WTC11 (cell line): ENCODE data around the gene SLC17A9. TPM values are rescaled to one million over a fixed set of nuclear protein-coding genes. Genes with fewer than 3 reads are reported as not detected.

Experiments used
- ATAC-seq: fragments of 200-7000 bp; cut with Tn5 transposase; 2 replicates; pipeline ENCODE4 v1.10.0; 2021; ENCODE audit warnings: mild to moderate bottlenecking, moderate library complexity
- CTCF ChIA-PET: fragments of 300-600 bp; sonication (Branson Sonifier 250); formaldehyde crosslinking; loops from one replicate; lab custom pipeline; 2021; ENCODE audit warnings: antibody characterized with exemption; lab: Charles Lee
- POLR2A ChIA-PET: fragments of 350-600 bp; sonication (Branson Sonifier 250); formaldehyde crosslinking; loops from one replicate; lab custom pipeline; 2021; ENCODE audit warnings: antibody characterized with exemption; lab: Charles Lee
- DNase-seq: peaks from one replicate; pipeline ENCODE4 v3.0.0; 2021; ENCODE audit warnings: low spot score
- H3K27ac Mint-ChIP-seq: 2 replicates; pipeline ENCODE4 v1.8.0; 2021; ENCODE audit warnings: mixed read lengths
- H3K27me3 Mint-ChIP-seq: 2 replicates; pipeline ENCODE4 v1.8.0; 2021; ENCODE audit warnings: low read depth, mild to moderate bottlenecking, moderate library complexity, mixed read lengths
- H3K36me3 Mint-ChIP-seq: 2 replicates; pipeline ENCODE4 v1.8.0; 2021; ENCODE audit warnings: mixed read lengths
- H3K4me1 Mint-ChIP-seq: 2 replicates; pipeline ENCODE4 v1.8.0; 2022; ENCODE audit warnings: mixed read lengths
- H3K4me3 Mint-ChIP-seq: 2 replicates; pipeline ENCODE4 v1.8.0; 2021; ENCODE audit warnings: mild to moderate bottlenecking, moderate library complexity, mixed read lengths
- H3K9me3 Mint-ChIP-seq: 2 replicates; pipeline ENCODE4 v1.8.0; 2021; ENCODE audit warnings: mixed read lengths
- ATF1 ChIP-seq: sonication (generic); formaldehyde crosslinking; IDR thresholded peaks from 2 replicates; pipeline ENCODE4 v1.8.1; 2023; ENCODE audit warnings: mild to moderate bottlenecking, moderate library complexity, missing genetic modification reagents
- CREB1 ChIP-seq: sonication (generic); formaldehyde crosslinking; IDR thresholded peaks from 2 replicates; pipeline ENCODE4 v1.8.0; 2023; ENCODE audit warnings: mild to moderate bottlenecking, missing genetic modification reagents
- CREM ChIP-seq: sonication (generic); formaldehyde crosslinking; IDR thresholded peaks from 2 replicates; pipeline ENCODE4 v1.8.1; 2022; ENCODE audit warnings: mild to moderate bottlenecking, missing genetic modification reagents, moderate library complexity
- FOXK1 ChIP-seq: sonication (generic); formaldehyde crosslinking; IDR thresholded peaks from 2 replicates; pipeline ENCODE4 v1.8.0; 2022; ENCODE audit warnings: mild to moderate bottlenecking, moderate library complexity, missing genetic modification reagents
- GABPB1 ChIP-seq: sonication (generic); formaldehyde crosslinking; IDR thresholded peaks from 2 replicates; pipeline ENCODE4 v1.8.1; 2023; ENCODE audit warnings: mild to moderate bottlenecking, missing genetic modification reagents
- GRHL2 ChIP-seq: fragments of 250-450 bp; sonication (Bioruptor Pico); IDR thresholded peaks from 2 replicates; pipeline ENCODE4 v1.8.0; 2022; ENCODE audit warnings: mild to moderate bottlenecking, moderate library complexity; ENCODE audit not compliant: insufficient replicate concordance, severe bottlenecking
- HMGA2 ChIP-seq: fragments of 250-450 bp; sonication (Bioruptor Pico); IDR thresholded peaks from 2 replicates; pipeline ENCODE4 v1.4.0; 2021; ENCODE audit warnings: mild to moderate bottlenecking, moderate library complexity
- JUN ChIP-seq: sonication (generic); formaldehyde crosslinking; IDR thresholded peaks from 2 replicates; pipeline ENCODE4 v1.8.0; 2023; ENCODE audit warnings: mild to moderate bottlenecking, missing genetic modification reagents
- NFE2L1 ChIP-seq: sonication (generic); formaldehyde crosslinking; IDR thresholded peaks from 2 replicates; pipeline ENCODE4 v1.8.1; 2023; ENCODE audit warnings: missing genetic modification reagents
- SMAD4 ChIP-seq: sonication (generic); formaldehyde crosslinking; IDR thresholded peaks from 2 replicates; pipeline ENCODE4 v1.8.0; 2022; ENCODE audit warnings: mild to moderate bottlenecking, missing genetic modification reagents
- ZBTB21 ChIP-seq: sonication (generic); formaldehyde crosslinking; IDR thresholded peaks from 2 replicates; pipeline ENCODE4 v1.8.1; 2023; ENCODE audit warnings: mild to moderate bottlenecking, missing genetic modification reagents, borderline replicate concordance
- ZNF396 ChIP-seq: fragments of 250-450 bp; sonication (Bioruptor Pico); IDR thresholded peaks from 2 replicates; pipeline ENCODE4 v1.8.0; 2021; ENCODE audit warnings: mild to moderate bottlenecking, moderate library complexity, borderline replicate concordance
- total RNA-seq: library from RNA; stranded (reverse); gene quantifications from 3 replicates; pipeline ENCODE4 v1.2.3, GENCODE V29; 2021
- TF ChIP-seq, protein P1 (sequence below): fragments of 250-450 bp; sonication (Bioruptor Pico); IDR thresholded peaks from 2 replicates; pipeline ENCODE4 v1.9.0; 2021; ENCODE audit warnings: mild to moderate bottlenecking
- TF ChIP-seq, protein P2 (sequence below): sonication (generic); formaldehyde crosslinking; IDR thresholded peaks from 2 replicates; pipeline ENCODE4 v1.8.0; 2023; ENCODE audit warnings: missing genetic modification reagents
- TF ChIP-seq, protein P3 (sequence below): fragments of 250-450 bp; sonication (Bioruptor Pico); conservative IDR thresholded peaks from 2 replicates; pipeline ENCODE4 v1.9.0; 2021; ENCODE audit warnings: mild to moderate bottlenecking
- TF ChIP-seq, protein P4 (sequence below): sonication (generic); formaldehyde crosslinking; IDR thresholded peaks from 2 replicates; pipeline ENCODE4 v1.8.0; 2023; ENCODE audit warnings: missing genetic modification reagents, mild to moderate bottlenecking, borderline replicate concordance
- TF ChIP-seq, protein P5 (sequence below): fragments of 200-600 bp; IDR thresholded peaks from 2 replicates; pipeline ENCODE4 v1.8.0; 2022; ENCODE audit warnings: antibody characterized with exemption
- TF ChIP-seq, protein P6 (sequence below): sonication (generic); formaldehyde crosslinking; IDR thresholded peaks from 2 replicates; pipeline ENCODE4 v1.8.0; 2022; ENCODE audit warnings: missing genetic modification reagents

SLC17A9 gene
- total RNA-seq, 1 experiment from 2014 or later = 41.7 TPM

DNA sequence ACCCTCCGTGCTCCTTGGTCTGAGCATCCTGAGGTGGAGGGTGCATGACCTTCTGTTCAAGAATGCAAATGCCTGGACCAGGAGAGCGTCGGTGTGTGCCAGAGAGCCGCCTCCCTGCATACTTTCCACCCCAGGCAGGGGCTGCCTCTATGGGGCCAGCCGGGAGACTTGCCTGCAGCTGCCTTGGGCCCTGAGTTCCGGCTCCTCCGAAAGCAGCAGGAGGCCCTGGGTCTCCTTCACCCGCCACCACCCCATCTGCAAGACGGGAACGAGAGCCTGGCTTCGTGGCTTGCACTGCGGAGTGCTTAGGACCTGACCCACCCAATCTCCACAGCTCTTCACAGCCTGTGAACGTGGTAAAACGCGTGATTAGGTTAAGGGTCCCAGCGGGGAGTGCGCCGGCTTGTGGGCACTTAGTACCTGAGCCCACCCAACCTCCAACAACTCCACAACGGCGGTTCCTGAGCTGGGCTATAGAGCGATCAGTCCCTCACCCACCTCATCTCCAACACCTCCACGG is 37.9 kb downstream of the SLC17A9 start:
- no peak overlapping the region for H3K27ac Mint-ChIP-seq
- no peaks in the 10 kb centered on the region for H3K9me3 Mint-ChIP-seq
- no peaks in the 10 kb centered on the region for H3K36me3 Mint-ChIP-seq
- ChIA-PET POLR2A (no interaction called here), CTCF (interaction anchor here (0.6 to 1.9 kb wide), 3 partner anchors 9 to 11 kb away, joined by 3 to 7 read pairs (median 3); no protein-coding TSS in a partner anchor)
- H3K4me1 Mint-ChIP-seq = peaks cover 7% of the 10 kb centered on the region
- DNase-seq (no peak), ATAC-seq (no peak)
- no peak for TF ChIP-seq GRHL2 (CRISPR knock-in tag)
- TF ChIP-seq, protein P1, sequence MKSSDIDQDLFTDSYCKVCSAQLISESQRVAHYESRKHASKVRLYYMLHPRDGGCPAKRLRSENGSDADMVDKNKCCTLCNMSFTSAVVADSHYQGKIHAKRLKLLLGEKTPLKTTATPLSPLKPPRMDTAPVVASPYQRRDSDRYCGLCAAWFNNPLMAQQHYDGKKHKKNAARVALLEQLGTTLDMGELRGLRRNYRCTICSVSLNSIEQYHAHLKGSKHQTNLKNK (CRISPR knock-in tag) = no peak
- TF ChIP-seq CREM (CRISPR knock-in tag) = no peak
- no peaks in the 10 kb centered on the region; the same call in 1 of the 2 replicates for H3K27me3 Mint-ChIP-seq
- no peak overlapping the region for H3K4me3 Mint-ChIP-seq

DNA sequence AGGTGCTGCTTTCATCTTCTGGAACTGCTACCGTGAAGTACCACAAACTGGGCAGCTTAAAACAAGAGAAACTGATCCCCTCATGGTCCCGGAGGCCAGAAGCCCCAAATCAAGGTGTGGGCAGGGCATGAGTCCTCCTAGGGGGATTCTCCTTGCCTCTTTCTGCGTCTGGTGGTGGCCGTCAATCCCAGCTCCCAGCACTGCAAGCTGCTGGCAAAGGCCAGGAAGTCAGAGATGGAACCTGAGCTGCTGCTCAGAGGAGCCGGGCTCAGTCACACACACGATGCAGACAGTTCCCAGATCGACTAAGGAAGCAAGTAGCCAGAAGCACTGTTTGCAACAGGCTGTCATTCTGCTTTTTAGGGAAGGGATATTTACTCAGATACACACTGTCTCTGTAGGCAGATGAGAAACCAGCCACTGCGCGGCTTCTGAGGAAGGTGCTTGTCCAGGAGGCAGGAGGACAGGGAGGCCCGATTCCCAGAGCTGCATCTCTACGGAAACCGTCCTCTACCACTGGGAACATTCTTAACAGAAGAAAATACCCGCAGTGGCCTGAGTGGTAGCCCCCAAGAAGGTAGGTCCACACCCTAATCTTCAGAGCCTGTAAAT is 38.8 kb downstream of the SLC17A9 start:
- ATAC-seq = no peak
- TF ChIP-seq, protein P2, sequence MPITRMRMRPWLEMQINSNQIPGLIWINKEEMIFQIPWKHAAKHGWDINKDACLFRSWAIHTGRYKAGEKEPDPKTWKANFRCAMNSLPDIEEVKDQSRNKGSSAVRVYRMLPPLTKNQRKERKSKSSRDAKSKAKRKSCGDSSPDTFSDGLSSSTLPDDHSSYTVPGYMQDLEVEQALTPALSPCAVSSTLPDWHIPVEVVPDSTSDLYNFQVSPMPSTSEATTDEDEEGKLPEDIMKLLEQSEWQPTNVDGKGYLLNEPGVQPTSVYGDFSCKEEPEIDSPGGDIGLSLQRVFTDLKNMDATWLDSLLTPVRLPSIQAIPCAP (CRISPR knock-in tag) = no peak
- TF ChIP-seq CREB1 (CRISPR knock-in tag) (no peak), ZBTB21 (CRISPR knock-in tag) (no peak), SMAD4 (CRISPR knock-in tag) (no peak), HMGA2 (CRISPR knock-in tag) (no peak), GABPB1 (CRISPR knock-in tag) (no peak)
- TF ChIP-seq, protein P3, sequence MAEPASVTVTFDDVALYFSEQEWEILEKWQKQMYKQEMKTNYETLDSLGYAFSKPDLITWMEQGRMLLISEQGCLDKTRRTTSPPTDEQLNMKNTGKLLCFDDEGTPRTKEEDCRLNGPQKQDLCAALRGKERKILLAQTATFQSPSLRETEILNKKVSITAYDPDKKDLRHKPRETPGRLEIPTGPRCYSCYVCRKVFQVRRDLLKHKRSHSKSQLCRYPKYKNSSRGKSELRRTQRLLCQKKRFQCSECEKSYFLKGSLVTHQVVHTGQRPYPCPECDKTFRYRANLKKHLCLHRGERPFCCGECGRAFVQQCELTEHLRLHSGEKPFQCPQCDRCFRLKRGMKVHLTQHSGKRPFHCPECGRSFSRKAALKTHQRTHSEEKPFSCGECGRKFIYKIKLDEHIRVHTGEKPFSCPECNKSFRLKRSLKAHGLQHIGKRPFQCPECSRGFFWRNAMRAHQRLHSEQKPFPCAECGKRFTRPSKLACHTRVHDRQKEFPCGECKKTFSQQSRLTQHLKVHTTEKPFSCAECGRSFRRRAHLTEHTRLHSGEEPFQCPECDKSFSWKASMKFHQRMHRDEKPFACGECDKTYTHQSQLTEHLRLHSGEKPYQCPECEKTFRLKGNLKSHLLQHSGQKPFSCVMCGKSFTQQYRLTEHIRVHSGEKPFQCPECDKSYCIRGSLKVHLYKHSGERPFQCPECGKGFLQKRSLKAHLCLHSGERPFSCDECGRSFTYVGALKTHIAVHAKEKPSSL (CRISPR knock-in tag) = no peak
- DNase-seq = no peak
- ChIA-PET CTCF (interaction anchor here (1.3 to 1.9 kb wide), 2 partner anchors 10 to 12 kb away, joined by 3 to 7 read pairs; no protein-coding TSS in a partner anchor), POLR2A (no interaction called here)
- no peaks in the 10 kb centered on the region; the same call in 1 of the 2 replicates for H3K27me3 Mint-ChIP-seq
- H3K27ac Mint-ChIP-seq = no peak overlapping the region
- H3K4me3 Mint-ChIP-seq = no peak overlapping the region
- peaks cover 7% of the 10 kb centered on the region for H3K4me1 Mint-ChIP-seq
- no peaks in the 10 kb centered on the region for H3K36me3 Mint-ChIP-seq
- H3K9me3 Mint-ChIP-seq = no peaks in the 10 kb centered on the region

DNA sequence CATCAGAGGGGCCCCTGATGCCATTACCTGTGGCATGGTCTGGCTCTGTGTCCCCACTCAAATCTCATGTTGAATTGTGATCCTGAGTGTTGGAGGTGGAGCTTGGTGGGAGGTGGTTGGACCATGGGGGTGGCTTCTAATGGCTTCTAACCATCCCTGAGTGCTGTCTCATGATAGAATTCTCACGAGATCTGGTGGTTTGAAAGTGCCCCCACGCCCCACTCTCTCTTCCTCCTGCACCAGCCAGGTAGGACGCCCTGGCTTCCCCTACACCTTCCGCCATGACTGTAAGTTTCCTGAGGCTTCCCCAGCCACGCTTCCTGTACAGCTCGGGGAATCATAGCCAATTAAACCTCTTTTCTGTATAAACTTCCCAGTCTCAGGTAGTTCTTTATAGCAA is 39.4 kb downstream of the SLC17A9 start:
- ATAC-seq (no peak), DNase-seq (no peak)
- no peaks in the 10 kb centered on the region for H3K9me3 Mint-ChIP-seq
- H3K4me3 Mint-ChIP-seq = no peak overlapping the region
- TF ChIP-seq NFE2L1 (CRISPR knock-in tag) (no peak), JUN (CRISPR knock-in tag) (no peak), ATF1 (CRISPR knock-in tag) (no peak), FOXK1 (CRISPR knock-in tag) (no peak), ZNF396 (no peak)
- TF ChIP-seq, protein P4, sequence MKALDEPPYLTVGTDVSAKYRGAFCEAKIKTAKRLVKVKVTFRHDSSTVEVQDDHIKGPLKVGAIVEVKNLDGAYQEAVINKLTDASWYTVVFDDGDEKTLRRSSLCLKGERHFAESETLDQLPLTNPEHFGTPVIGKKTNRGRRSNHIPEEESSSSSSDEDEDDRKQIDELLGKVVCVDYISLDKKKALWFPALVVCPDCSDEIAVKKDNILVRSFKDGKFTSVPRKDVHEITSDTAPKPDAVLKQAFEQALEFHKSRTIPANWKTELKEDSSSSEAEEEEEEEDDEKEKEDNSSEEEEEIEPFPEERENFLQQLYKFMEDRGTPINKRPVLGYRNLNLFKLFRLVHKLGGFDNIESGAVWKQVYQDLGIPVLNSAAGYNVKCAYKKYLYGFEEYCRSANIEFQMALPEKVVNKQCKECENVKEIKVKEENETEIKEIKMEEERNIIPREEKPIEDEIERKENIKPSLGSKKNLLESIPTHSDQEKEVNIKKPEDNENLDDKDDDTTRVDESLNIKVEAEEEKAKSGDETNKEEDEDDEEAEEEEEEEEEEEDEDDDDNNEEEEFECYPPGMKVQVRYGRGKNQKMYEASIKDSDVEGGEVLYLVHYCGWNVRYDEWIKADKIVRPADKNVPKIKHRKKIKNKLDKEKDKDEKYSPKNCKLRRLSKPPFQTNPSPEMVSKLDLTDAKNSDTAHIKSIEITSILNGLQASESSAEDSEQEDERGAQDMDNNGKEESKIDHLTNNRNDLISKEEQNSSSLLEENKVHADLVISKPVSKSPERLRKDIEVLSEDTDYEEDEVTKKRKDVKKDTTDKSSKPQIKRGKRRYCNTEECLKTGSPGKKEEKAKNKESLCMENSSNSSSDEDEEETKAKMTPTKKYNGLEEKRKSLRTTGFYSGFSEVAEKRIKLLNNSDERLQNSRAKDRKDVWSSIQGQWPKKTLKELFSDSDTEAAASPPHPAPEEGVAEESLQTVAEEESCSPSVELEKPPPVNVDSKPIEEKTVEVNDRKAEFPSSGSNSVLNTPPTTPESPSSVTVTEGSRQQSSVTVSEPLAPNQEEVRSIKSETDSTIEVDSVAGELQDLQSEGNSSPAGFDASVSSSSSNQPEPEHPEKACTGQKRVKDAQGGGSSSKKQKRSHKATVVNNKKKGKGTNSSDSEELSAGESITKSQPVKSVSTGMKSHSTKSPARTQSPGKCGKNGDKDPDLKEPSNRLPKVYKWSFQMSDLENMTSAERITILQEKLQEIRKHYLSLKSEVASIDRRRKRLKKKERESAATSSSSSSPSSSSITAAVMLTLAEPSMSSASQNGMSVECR = no peak
- TF ChIP-seq, protein P5, sequence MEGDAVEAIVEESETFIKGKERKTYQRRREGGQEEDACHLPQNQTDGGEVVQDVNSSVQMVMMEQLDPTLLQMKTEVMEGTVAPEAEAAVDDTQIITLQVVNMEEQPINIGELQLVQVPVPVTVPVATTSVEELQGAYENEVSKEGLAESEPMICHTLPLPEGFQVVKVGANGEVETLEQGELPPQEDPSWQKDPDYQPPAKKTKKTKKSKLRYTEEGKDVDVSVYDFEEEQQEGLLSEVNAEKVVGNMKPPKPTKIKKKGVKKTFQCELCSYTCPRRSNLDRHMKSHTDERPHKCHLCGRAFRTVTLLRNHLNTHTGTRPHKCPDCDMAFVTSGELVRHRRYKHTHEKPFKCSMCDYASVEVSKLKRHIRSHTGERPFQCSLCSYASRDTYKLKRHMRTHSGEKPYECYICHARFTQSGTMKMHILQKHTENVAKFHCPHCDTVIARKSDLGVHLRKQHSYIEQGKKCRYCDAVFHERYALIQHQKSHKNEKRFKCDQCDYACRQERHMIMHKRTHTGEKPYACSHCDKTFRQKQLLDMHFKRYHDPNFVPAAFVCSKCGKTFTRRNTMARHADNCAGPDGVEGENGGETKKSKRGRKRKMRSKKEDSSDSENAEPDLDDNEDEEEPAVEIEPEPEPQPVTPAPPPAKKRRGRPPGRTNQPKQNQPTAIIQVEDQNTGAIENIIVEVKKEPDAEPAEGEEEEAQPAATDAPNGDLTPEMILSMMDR = no peak
- TF ChIP-seq, protein P6, sequence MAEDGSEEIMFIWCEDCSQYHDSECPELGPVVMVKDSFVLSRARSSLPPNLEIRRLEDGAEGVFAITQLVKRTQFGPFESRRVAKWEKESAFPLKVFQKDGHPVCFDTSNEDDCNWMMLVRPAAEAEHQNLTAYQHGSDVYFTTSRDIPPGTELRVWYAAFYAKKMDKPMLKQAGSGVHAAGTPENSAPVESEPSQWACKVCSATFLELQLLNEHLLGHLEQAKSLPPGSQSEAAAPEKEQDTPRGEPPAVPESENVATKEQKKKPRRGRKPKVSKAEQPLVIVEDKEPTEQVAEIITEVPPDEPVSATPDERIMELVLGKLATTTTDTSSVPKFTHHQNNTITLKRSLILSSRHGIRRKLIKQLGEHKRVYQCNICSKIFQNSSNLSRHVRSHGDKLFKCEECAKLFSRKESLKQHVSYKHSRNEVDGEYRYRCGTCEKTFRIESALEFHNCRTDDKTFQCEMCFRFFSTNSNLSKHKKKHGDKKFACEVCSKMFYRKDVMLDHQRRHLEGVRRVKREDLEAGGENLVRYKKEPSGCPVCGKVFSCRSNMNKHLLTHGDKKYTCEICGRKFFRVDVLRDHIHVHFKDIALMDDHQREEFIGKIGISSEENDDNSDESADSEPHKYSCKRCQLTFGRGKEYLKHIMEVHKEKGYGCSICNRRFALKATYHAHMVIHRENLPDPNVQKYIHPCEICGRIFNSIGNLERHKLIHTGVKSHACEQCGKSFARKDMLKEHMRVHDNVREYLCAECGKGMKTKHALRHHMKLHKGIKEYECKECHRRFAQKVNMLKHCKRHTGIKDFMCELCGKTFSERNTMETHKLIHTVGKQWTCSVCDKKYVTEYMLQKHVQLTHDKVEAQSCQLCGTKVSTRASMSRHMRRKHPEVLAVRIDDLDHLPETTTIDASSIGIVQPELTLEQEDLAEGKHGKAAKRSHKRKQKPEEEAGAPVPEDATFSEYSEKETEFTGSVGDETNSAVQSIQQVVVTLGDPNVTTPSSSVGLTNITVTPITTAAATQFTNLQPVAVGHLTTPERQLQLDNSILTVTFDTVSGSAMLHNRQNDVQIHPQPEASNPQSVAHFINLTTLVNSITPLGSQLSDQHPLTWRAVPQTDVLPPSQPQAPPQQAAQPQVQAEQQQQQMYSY (CRISPR knock-in tag) = no peak
- no peaks in the 10 kb centered on the region for H3K36me3 Mint-ChIP-seq
- ChIA-PET POLR2A (no interaction called here), CTCF (interaction anchor here (1.3 to 1.9 kb wide), 2 partner anchors 10 to 12 kb away, joined by 3 to 7 read pairs; no protein-coding TSS in a partner anchor)
- H3K4me1 Mint-ChIP-seq = peaks cover 4% of the 10 kb centered on the region
- H3K27me3 Mint-ChIP-seq = no peaks in the 10 kb centered on the region; the same call in 1 of the 2 replicates
- no peak overlapping the region for H3K27ac Mint-ChIP-seq
